Measurements from ENCODE around the gene ADAMTS6.

ADAMTS6 gene

DNA sequence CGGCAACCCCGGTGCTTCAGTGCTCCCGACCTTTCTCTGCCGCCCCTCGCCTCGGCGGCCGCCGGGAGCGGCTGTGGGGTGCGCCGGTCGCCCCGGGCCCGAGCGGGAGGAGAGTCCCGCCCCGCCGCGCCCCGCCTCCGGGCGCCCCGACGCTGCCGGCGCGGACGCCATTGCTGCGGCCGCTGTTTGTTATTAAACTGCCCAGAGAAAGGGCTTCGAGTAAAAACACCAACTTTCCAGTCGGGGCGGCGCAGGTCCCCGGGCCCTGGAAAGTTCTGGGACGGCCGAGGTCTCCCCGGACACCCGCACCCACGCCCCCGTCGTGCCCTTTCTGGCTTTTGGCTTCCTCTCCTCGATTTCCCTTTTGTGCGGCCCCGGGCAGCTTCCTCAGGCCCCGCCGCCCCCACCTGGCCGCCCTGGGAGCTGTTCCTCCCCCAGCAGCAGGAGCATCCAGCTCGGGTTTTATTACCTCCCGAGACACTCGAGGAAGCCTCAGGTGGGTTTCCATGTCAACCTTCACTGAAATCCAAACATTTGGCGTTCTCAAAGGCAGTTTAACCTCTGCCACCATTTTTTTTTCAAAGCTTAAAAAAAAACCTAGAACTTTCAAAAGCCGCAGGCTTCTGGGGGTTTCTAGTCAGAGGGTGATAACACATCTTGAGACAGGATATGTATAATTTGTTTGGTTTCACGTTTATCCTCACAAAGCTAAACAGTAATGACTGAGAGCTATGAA is 378.6 kb downstream of the ADAMTS6 start:
- Histone ChIP-seq H3K27me3 (ENCODE audit: insufficient read depth, low read depth, severe bottlenecking) (no peaks in the 10 kb centered on the region), H3K9me3 (ENCODE audit: severe bottlenecking) (no peaks in the 10 kb centered on the region), H3K27ac (peak overlapping the region; percentile 88), H3K4me3 (ENCODE audit: low read depth, low read length) (peak overlapping the region; percentile 57), H3K36me3 (no peaks in the 10 kb centered on the region)
- peak; percentile 80 for DNase-seq
- TF ChIP-seq, protein P1, sequence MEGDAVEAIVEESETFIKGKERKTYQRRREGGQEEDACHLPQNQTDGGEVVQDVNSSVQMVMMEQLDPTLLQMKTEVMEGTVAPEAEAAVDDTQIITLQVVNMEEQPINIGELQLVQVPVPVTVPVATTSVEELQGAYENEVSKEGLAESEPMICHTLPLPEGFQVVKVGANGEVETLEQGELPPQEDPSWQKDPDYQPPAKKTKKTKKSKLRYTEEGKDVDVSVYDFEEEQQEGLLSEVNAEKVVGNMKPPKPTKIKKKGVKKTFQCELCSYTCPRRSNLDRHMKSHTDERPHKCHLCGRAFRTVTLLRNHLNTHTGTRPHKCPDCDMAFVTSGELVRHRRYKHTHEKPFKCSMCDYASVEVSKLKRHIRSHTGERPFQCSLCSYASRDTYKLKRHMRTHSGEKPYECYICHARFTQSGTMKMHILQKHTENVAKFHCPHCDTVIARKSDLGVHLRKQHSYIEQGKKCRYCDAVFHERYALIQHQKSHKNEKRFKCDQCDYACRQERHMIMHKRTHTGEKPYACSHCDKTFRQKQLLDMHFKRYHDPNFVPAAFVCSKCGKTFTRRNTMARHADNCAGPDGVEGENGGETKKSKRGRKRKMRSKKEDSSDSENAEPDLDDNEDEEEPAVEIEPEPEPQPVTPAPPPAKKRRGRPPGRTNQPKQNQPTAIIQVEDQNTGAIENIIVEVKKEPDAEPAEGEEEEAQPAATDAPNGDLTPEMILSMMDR (IDR thresholded peaks at IDR 0.05; ENCODE audit: low read depth, low read length): peak; percentile 36; the same call in 1 of the 2 replicates

DNA sequence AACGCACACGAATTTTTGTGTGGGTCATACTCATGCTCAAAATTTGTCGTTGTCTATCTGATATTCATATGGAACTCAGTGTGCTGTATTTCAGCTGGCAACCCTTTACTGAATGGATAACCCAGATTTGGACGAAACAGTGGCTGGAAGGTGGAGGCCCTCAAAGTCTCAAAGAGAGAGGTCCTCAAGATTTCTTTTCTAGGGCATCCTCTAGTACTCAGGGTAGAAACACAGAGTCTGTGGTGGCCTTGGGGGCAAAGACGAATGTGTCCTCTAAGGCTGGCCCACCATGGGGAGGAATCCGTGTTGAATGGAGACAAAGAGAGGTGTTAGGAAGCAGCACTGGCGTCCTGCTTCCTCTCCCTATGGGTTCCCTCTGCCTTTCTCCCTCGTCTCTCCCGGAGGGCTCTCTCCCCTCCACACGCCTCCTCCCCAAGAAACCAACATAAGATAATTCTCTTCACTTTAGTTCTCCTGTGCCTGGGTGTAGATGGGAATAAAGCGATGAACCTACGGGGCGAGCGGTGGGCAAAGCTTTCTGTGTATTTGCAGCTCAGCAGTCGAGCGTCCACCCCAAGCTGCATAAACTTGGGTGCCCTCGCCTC is 379.2 kb downstream of the ADAMTS6 start:
- DNase-seq: no peak

DNA sequence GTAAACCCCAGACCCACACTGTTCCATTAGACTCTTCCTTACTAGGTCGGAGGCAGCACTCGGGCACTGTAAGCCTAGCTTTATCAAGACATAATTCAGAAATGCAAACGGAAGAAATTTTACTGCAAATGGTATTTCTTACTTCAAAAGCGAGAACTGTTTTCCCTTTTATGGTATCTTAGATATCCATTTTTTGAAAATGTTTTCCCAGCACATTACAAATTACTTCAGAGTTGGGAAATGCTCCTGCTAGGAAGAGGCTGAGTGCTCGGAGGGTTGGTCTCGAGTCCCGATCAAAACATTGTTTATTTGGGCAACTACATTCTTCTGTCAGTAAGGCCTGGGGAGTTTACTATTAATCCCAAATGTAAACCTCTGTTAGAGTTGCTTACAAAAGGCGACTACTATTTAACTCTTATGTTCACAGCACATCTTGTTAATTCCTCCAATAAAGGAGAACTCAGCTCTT is 380.1 kb downstream of the ADAMTS6 start:
- H3K9me3 ChIP-seq (ENCODE audit: severe bottlenecking): no peaks in the 10 kb centered on the region
- no peak for DNase-seq
- TF ChIP-seq, protein P1 (IDR thresholded peaks at IDR 0.05; ENCODE audit: low read depth, low read length): no peak
- H3K4me3 ChIP-seq (ENCODE audit: low read depth, low read length): no peak overlapping the region
- no peaks in the 10 kb centered on the region for H3K36me3 ChIP-seq
- H3K27ac ChIP-seq: no peak overlapping the region
- no peaks in the 10 kb centered on the region for H3K27me3 ChIP-seq (ENCODE audit: insufficient read depth, low read depth, severe bottlenecking)

More for the DNA sequence above, 379.2 kb downstream of the ADAMTS6 start:
- H3K27ac ChIP-seq: peak overlapping the region; percentile 88
- H3K36me3 ChIP-seq: no peaks in the 10 kb centered on the region
- H3K27me3 ChIP-seq (ENCODE audit: insufficient read depth, low read depth, severe bottlenecking): no peaks in the 10 kb centered on the region
- H3K4me3 ChIP-seq (ENCODE audit: low read depth, low read length): peak overlapping the region; percentile 57
- H3K9me3 ChIP-seq (ENCODE audit: severe bottlenecking): no peaks in the 10 kb centered on the region
- TF ChIP-seq, protein P1 (IDR thresholded peaks at IDR 0.05; ENCODE audit: low read depth, low read length): no peak

DNA sequence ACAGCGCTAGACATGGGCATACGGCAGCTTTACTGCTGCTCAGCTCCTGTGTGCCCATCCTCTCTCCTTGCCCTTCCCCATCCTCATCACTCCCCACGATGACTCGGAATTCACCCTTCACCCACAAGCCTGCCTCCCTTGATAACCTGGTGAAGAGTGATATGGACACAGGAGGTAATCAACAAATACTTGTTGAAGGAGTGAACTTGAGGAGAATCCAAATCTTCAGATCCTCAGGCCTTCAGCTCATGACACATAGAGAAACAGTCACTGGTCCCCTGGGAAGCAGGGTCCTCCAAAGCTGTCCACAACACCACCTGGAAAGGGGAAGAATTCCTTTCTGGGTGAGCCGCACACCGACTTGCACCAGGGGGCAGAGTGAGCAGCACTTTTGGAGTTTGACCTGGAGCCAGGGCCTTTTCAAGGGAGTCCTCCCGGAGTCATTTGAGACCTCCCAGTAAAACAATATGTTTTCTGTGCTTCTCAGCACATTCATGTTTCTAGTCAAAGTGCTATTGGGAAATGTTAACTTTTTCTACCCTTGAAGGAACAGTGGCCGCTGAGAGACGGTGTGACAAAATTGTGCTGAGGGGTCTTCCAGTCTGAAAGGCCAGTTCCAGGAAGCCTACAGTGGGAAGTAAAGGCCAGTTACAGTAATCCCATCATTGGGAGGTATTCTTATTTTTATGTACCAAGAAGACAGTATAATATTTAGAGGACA is 380.6 kb downstream of the ADAMTS6 start:
- no peaks in the 10 kb centered on the region for H3K9me3 ChIP-seq (ENCODE audit: severe bottlenecking)
- H3K27ac ChIP-seq: no peak overlapping the region
- DNase-seq: peak; percentile 78
- H3K36me3 ChIP-seq: no peaks in the 10 kb centered on the region
- no peak overlapping the region for H3K4me3 ChIP-seq (ENCODE audit: low read depth, low read length)
- no peaks in the 10 kb centered on the region for H3K27me3 ChIP-seq (ENCODE audit: insufficient read depth, low read depth, severe bottlenecking)
- TF ChIP-seq, protein P1 (IDR thresholded peaks at IDR 0.05; ENCODE audit: low read depth, low read length): peak; percentile 80
